ENCODE measurements around the gene VAT1L.

- no peak for TF ChIP-seq POLR2A (IDR thresholded peaks at IDR 0.05; ENCODE audit: low read depth, low read length)
- no peak for TF ChIP-seq POLR2AphosphoS5 (IDR thresholded peaks at IDR 0.05; ENCODE audit: low read depth, low read length)
- no peak for TF ChIP-seq TAF1 (IDR thresholded peaks at IDR 0.05; ENCODE audit: low read depth, low read length)
- TF ChIP-seq SPI1 (IDR thresholded peaks at IDR 0.05; ENCODE audit: low read depth, low read length): no peak
Measured at GRCh38 chr16:77825196-77825595, 36.8 kb downstream of the VAT1L start.

Data from GM12891 (cell line).